Suprapubic skin (tissue), 4 donors: ENCODE data around the gene PARM1. TPM values are rescaled to one million over a fixed set of nuclear protein-coding genes. Genes with fewer than 3 reads are reported as not detected.

Experiments
- DNase-seq, 2 donors: peaks; one replicate each; pipeline ENCODE4 v3.0.0-alpha.2; 2019; ENCODE audit warnings: low spot score in 2 of 2
- H3K27ac ChIP-seq: fragments of 200-600 bp; sonication (generic); one replicate; pipeline ENCODE4 v1.5.1; 2019
- H3K27me3 ChIP-seq: fragments of 200-600 bp; sonication (generic); one replicate; pipeline ENCODE4 v1.5.1; 2019
- H3K36me3 ChIP-seq: fragments of 200-600 bp; sonication (generic); one replicate; pipeline ENCODE4 v1.5.1; 2019
- H3K4me1 ChIP-seq: fragments of 200-600 bp; sonication (generic); one replicate; pipeline ENCODE4 v1.5.1; 2019
- H3K4me3 ChIP-seq: fragments of 200-600 bp; sonication (generic); one replicate; pipeline ENCODE4 v1.5.1; 2019; ENCODE audit warnings: mild to moderate bottlenecking
- H3K9me3 ChIP-seq: fragments of 200-600 bp; sonication (generic); one replicate; pipeline ENCODE4 v1.5.1; 2019
- EP300 ChIP-seq: sonication (generic); formaldehyde crosslinking; IDR thresholded peaks from one replicate; pipeline ENCODE4 v1.6.1; 2017; ENCODE audit warnings: antibody characterized with exemption
- POLR2A ChIP-seq, 2 donors: fragments of 450-650 bp; IDR thresholded peaks; one replicate each; pipeline ENCODE4 v1.6.1; 2017; ENCODE audit warnings: antibody characterized with exemption in 2 of 2, mild to moderate bottlenecking in 2 of 2, moderate library complexity in 2 of 2
- POLR2AphosphoS5 ChIP-seq, 3 donors: sonication (generic); formaldehyde crosslinking; IDR thresholded peaks; one replicate each; pipeline ENCODE4 v1.6.1; 2017; ENCODE audit warnings: antibody characterized with exemption in 3 of 3
- WGBS: methylation state at CpG from one replicate; pipeline ENCODE4 v1.1.5; 2018; 5-methylcytosine and 5-hydroxymethylcytosine counted together
- total RNA-seq, 4 donors: library from RNA; depleted of rRNA; stranded (reverse); fragments of >200 nt; gene quantifications; one replicate each; pipeline ENCODE4 v1.1.0, GENCODE V29; 2016
- TF ChIP-seq, protein P1 (sequence below), 2 donors: fragments of 200-600 bp in 1 of 2; fragments of 450-650 bp in 1 of 2; sonication (generic) in 1 of 2; IDR thresholded peaks; one replicate each; pipeline ENCODE4 v1.5.1; 2016 to 2019; ENCODE audit warnings: antibody characterized with exemption in 2 of 2, mild to moderate bottlenecking in 1 of 2, moderate library complexity in 1 of 2

Gene PARM1
- total RNA-seq, 4 donors from 2014 or later, result 13.2 to 27.4 (median 19.1) TPM

DNA sequence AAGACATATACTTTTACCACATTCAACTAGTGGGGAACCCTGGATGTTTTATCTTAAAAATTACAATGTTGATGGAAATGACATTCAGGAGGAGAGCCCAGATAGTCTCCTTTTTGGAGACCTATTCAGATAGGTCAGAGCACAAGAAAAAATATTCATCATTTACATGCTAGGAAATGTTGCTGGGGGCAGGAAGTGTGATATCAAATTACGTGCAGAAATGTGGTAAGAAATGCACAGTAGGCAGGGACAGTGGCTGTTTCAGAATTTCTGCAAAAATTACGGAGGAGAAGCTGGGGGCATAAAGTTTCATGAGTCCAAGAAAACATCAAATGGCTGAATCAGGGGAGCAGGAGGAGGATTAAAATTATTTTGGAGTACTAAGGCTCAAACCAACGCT, 8.2 kb downstream of the PARM1 start:
- Histone ChIP-seq H3K4me3 (no peak overlapping the region), H3K27me3 (no peaks in the 10 kb centered on the region), H3K9me3 (no peaks in the 10 kb centered on the region), H3K27ac (no peak overlapping the region), H3K4me1 (peaks cover 7% of the 10 kb centered on the region), H3K36me3 (no peaks in the 10 kb centered on the region)
- no peak for DNase-seq
- WGBS, result 74% methylated on average over 3 of the region's 3 CpGs
- TF ChIP-seq POLR2A (IDR thresholded peaks at IDR 0.05), result no peak
- TF ChIP-seq, protein P1, sequence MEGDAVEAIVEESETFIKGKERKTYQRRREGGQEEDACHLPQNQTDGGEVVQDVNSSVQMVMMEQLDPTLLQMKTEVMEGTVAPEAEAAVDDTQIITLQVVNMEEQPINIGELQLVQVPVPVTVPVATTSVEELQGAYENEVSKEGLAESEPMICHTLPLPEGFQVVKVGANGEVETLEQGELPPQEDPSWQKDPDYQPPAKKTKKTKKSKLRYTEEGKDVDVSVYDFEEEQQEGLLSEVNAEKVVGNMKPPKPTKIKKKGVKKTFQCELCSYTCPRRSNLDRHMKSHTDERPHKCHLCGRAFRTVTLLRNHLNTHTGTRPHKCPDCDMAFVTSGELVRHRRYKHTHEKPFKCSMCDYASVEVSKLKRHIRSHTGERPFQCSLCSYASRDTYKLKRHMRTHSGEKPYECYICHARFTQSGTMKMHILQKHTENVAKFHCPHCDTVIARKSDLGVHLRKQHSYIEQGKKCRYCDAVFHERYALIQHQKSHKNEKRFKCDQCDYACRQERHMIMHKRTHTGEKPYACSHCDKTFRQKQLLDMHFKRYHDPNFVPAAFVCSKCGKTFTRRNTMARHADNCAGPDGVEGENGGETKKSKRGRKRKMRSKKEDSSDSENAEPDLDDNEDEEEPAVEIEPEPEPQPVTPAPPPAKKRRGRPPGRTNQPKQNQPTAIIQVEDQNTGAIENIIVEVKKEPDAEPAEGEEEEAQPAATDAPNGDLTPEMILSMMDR (IDR thresholded peaks at IDR 0.05), result no peak
- no peak for TF ChIP-seq POLR2AphosphoS5 (IDR thresholded peaks at IDR 0.05)
- no peak for TF ChIP-seq EP300

DNA sequence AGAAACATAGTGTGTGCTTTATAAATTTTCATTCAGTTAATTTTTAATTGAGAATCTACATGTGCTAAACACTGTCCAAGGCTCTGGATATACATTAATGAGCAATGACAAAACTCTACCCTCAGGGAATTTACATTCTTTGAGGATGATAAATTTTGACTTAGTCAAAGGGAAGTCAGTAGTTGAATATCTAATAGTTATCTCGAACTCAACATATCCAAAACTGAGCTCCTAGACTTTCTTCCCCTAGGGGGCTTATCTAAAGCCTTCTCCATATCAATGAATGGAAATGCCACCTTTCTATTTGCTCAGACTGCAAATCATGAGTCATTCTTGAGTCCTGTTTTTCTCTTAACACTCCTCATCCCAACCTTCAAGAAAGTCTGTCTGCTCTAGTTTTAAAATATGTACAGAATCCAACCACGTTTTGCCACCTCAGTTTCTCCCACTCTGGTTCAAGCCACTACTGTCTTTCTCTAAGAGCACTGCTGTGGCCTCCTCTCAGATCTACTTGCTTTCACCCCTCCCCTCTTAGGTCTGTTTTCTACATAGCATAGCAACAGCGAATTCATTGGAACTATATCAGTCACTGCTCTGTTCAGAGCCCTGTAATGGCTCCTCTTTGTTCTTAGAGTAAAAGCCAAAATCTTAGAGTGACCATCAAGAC, 9.5 kb downstream of the PARM1 start:
- Histone ChIP-seq H3K4me3 (no peak overlapping the region), H3K36me3 (no peaks in the 10 kb centered on the region), H3K27me3 (no peaks in the 10 kb centered on the region), H3K27ac (no peak overlapping the region), H3K4me1 (peaks cover 7% of the 10 kb centered on the region), H3K9me3 (no peaks in the 10 kb centered on the region)
- 66% methylated on average over 3 of the region's 3 CpGs for WGBS
- TF ChIP-seq POLR2A (IDR thresholded peaks at IDR 0.05) (no peak), EP300 (no peak)
- TF ChIP-seq, protein P1 (IDR thresholded peaks at IDR 0.05), result no peak
- DNase-seq, result no peak

DNA sequence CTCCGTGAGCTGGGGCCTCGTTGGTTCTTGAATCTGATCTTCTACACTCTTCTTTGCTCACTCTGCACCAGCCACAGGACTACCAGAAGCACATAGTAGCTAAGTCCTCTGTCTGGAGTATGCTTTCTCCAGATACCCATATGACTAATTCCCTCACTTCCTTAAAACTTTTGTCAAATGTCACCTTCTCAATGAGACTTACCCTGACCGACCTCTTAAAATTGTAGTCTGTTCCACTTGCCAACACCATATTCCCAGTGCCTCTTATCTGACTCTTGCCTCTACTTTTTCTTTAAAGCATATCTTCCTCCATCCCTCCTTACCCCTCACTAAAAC, 10.0 kb downstream of the PARM1 start:
- H3K4me3 ChIP-seq, result no peak overlapping the region
- 80% methylated on average over 3 of the region's 3 CpGs for WGBS
- no peaks in the 10 kb centered on the region for H3K9me3 ChIP-seq
- peaks cover 4% of the 10 kb centered on the region for H3K4me1 ChIP-seq
- DNase-seq, result no peak
- TF ChIP-seq POLR2A (IDR thresholded peaks at IDR 0.05), result no peak
- no peak for TF ChIP-seq POLR2AphosphoS5 (IDR thresholded peaks at IDR 0.05)
- TF ChIP-seq, protein P1 (IDR thresholded peaks at IDR 0.05), result no peak
- TF ChIP-seq EP300, result no peak
- H3K27ac ChIP-seq, result no peak overlapping the region
- H3K27me3 ChIP-seq, result no peaks in the 10 kb centered on the region
- H3K36me3 ChIP-seq, result no peaks in the 10 kb centered on the region

DNA sequence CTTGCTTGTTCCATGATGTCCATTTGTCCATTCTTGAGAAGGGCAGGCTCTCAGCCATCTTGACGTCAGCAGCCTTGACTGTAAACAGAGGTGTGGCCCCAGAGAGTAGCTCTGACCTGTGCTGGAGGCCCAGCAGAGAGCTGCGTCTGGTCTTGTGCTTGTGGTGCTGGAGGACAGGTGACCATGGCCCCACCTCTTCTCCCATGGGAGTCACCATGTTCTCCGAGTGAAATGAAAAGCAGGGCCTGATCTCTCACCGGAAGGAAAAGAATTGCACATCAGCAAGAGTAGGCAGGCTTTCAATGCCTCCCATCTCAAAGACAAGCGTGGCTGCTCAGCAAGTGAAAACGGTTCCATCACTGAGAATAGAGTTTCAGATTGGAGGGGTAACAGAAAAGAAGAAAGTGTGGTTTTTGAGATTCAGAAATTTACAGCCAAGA, 11.5 kb downstream of the PARM1 start:
- Histone ChIP-seq H3K4me3 (no peak overlapping the region), H3K27me3 (no peaks in the 10 kb centered on the region), H3K36me3 (no peaks in the 10 kb centered on the region), H3K9me3 (no peaks in the 10 kb centered on the region), H3K4me1 (peaks cover 2% of the 10 kb centered on the region), H3K27ac (no peak overlapping the region)
- 70% methylated on average over 6 of the region's 6 CpGs for WGBS
- no peak for DNase-seq
- no peak for TF ChIP-seq EP300
- no peak for TF ChIP-seq POLR2AphosphoS5 (IDR thresholded peaks at IDR 0.05)
- TF ChIP-seq, protein P1 (IDR thresholded peaks at IDR 0.05), result no peak
- TF ChIP-seq POLR2A (IDR thresholded peaks at IDR 0.05), result no peak

DNA sequence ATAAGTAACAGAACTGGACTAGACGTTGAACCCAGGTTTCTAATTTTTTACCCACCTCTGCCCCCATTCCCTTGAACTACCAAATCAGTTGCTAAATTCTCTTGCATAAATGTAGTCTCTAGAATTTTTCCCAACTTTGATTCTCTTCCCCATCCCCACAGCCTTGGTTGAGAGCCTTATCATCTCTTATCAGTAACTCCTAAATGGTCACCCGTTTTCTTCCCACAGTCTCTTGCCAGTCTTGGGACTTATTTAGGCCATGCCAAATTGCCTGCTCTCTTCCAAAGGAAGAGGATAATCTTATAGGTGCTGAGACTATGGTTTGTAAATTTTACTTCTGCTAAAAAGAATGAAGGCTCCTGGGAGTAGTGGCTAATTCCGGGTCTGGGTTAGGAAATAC, 13.3 kb downstream of the PARM1 start:
- no peak for DNase-seq
- 68% methylated on average over 3 of the region's 3 CpGs for WGBS
- TF ChIP-seq, protein P1 (IDR thresholded peaks at IDR 0.05), result no peak
- no peak for TF ChIP-seq POLR2A (IDR thresholded peaks at IDR 0.05)
- no peak for TF ChIP-seq EP300
- no peak for TF ChIP-seq POLR2AphosphoS5 (IDR thresholded peaks at IDR 0.05)
- Histone ChIP-seq H3K27me3 (no peaks in the 10 kb centered on the region), H3K4me3 (no peak overlapping the region), H3K36me3 (no peaks in the 10 kb centered on the region), H3K9me3 (no peaks in the 10 kb centered on the region), H3K4me1 (peaks cover 2% of the 10 kb centered on the region), H3K27ac (no peak overlapping the region)
